Ishikawa (cell line): ENCODE results near the gene TBC1D14.

ENCODE experiments used
- RAD21 ChIP-seq: IDR thresholded peaks from 2 replicates; pipeline ENCODE4 v1.6.1; 2012; ENCODE audit warnings: low read depth
- YY1 ChIP-seq: IDR thresholded peaks from 2 replicates; pipeline ENCODE4 v1.6.1; 2012; ENCODE audit warnings: low read depth
- TF ChIP-seq, protein P1 (sequence below): IDR thresholded peaks from 2 replicates; pipeline ENCODE4 v1.6.1; 2012; ENCODE audit warnings: low read depth, mild to moderate bottlenecking

DNA sequence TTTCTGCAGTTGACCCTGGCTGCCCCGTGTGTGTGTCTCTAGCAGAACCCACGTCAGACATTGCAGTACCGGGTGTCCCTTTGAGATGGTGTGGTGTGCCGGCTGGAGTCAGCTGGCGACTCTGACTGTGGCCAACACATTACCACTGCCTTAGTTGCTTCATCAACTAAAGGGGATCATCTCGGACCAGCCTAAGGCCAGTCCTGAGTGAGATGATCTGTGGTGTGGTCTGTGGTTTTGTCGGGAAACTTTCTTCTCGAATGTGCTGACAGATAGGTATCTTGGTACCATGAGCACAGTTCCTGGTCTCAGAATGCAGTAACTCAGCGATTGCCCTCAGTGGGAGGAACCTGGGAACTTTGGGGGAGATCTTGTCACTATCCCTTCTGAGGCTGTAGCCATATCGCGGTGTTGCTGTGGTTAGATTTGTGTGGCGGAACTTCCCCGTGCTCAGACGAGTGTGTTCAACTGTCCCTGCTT, 15.8 kb downstream of the TBC1D14 start:
- TF ChIP-seq RAD21 (no peak), YY1 (no peak)
- TF ChIP-seq, protein P1, sequence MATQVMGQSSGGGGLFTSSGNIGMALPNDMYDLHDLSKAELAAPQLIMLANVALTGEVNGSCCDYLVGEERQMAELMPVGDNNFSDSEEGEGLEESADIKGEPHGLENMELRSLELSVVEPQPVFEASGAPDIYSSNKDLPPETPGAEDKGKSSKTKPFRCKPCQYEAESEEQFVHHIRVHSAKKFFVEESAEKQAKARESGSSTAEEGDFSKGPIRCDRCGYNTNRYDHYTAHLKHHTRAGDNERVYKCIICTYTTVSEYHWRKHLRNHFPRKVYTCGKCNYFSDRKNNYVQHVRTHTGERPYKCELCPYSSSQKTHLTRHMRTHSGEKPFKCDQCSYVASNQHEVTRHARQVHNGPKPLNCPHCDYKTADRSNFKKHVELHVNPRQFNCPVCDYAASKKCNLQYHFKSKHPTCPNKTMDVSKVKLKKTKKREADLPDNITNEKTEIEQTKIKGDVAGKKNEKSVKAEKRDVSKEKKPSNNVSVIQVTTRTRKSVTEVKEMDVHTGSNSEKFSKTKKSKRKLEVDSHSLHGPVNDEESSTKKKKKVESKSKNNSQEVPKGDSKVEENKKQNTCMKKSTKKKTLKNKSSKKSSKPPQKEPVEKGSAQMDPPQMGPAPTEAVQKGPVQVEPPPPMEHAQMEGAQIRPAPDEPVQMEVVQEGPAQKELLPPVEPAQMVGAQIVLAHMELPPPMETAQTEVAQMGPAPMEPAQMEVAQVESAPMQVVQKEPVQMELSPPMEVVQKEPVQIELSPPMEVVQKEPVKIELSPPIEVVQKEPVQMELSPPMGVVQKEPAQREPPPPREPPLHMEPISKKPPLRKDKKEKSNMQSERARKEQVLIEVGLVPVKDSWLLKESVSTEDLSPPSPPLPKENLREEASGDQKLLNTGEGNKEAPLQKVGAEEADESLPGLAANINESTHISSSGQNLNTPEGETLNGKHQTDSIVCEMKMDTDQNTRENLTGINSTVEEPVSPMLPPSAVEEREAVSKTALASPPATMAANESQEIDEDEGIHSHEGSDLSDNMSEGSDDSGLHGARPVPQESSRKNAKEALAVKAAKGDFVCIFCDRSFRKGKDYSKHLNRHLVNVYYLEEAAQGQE, result no peak
